ENCODE results near the gene WWOX. TPM values are rescaled to one million over a fixed set of nuclear protein-coding genes. Genes with fewer than 3 reads are reported as not detected.

The WWOX gene
- total and polyA plus RNA-seq, 2 of the 8 experiments (the other 6 are each of a cell fraction or from before 2014, with no cell fraction given): 5.4 to 16.7 TPM

GRCh38 chr16:78269256-78269655 lies 169.8 kb downstream of the WWOX start:
- H2BK20ac ChIP-seq (ENCODE audit: low read length): no peak overlapping the region
- no peak overlapping the region for H2BK15ac ChIP-seq (ENCODE audit: low read length)
- no peaks in the 10 kb centered on the region for H3K27me3 ChIP-seq (replicated peaks in 1 of 4; ENCODE audit: control insufficient read depth in 3 of 4, extremely low read depth in 1 of 4, insufficient read depth in 3 of 4, low read length in 3 of 4)
- no peak overlapping the region for H3K18ac ChIP-seq (ENCODE audit: extremely low read depth, low read length)
- WGBS, 2 experiments (ENCODE audit: extremely low coverage in 1 of 2, insufficient coverage in 1 of 2, insufficient read length in 1 of 2, insufficient replicate concordance in 2 of 2, low coverage in 1 of 2, low lambda C conversion rate in 2 of 2, missing lambda C conversion rate in 1 of 2): 88% methylated on average over 7 of the region's 7 CpGs; no CpG with 5 or more reads in 1 of the 2 experiments
- no peak overlapping the region for H4K8ac ChIP-seq (ENCODE audit: extremely low read depth, insufficient read depth, low read length)
- peaks cover 0 to 6% (median 0%) of the 10 kb centered on the region in 4 experiments; a peak in 1 of 8 replicates for H3K36me3 ChIP-seq (ENCODE audit: control insufficient read depth in 2 of 4, insufficient read depth in 4 of 4, low read length in 3 of 4)
- no peak overlapping the region for H3K23ac ChIP-seq (ENCODE audit: insufficient read length)
- peaks cover 0 to 4% of the 10 kb centered on the region in 2 experiments; a peak in 1 of 4 replicates for H3K9me3 ChIP-seq (ENCODE audit: insufficient read depth in 2 of 2, low read depth in 1 of 2, low read length in 1 of 2)
- no peak overlapping the region for H2AK5ac ChIP-seq (ENCODE audit: low read depth, low read length)
- ChIA-PET CTCF (ENCODE audit: partially characterized antibody) (interaction anchor here (0.6 to 0.9 kb wide), 4 partner anchors 13 to 146 kb away, joined by 3 to 6 read pairs (median 4); no protein-coding TSS in a partner anchor), POLR2A (ENCODE audit: partially characterized antibody) (no interaction called here)
- DNase-seq (ENCODE audit: low read depth in 1 of 2, low spot score in 2 of 2) (no peak), FAIRE-seq (no peak)
- no peak overlapping the region for H3K4me2 ChIP-seq (ENCODE audit: insufficient read depth in 1 of 2, low read depth in 2 of 2, low read length in 2 of 2)
- no peak overlapping the region for H3K4ac ChIP-seq (replicated peaks; ENCODE audit: insufficient read length, low read depth, low read length)
- H3K27ac ChIP-seq (ENCODE audit: low read depth, low read length): no peak overlapping the region
- no peak overlapping the region for H2AFZ ChIP-seq (ENCODE audit: low read length)
- no peak overlapping the region for H2BK12ac ChIP-seq (ENCODE audit: low read depth, low read length)
- no peak overlapping the region for H4K91ac ChIP-seq (replicated peaks; ENCODE audit: insufficient read length, low read length)
- no peaks in the 10 kb centered on the region for H4K20me1 ChIP-seq (replicated peaks in 1 of 2; ENCODE audit: control insufficient read depth in 1 of 2, insufficient read depth in 2 of 2, low read length in 2 of 2)
- H2BK5ac ChIP-seq (ENCODE audit: low read depth, low read length): no peak overlapping the region
- no peak overlapping the region for H3K4me3 ChIP-seq (ENCODE audit: extremely low read depth in 1 of 4, insufficient read depth in 2 of 4, low read depth in 3 of 4, low read length in 4 of 4)
- no peaks in the 10 kb centered on the region for H3K79me2 ChIP-seq (ENCODE audit: control insufficient read depth in 1 of 2, insufficient read depth in 2 of 2, low read length in 2 of 2)
- H3K9ac ChIP-seq (replicated peaks in 1 of 4; ENCODE audit: extremely low read depth in 1 of 4, low read depth in 3 of 4, low read length in 3 of 4): no peak overlapping the region
- H3K56ac ChIP-seq (replicated peaks; ENCODE audit: insufficient read length, low read depth, low read length): no peak overlapping the region
- H3K4me1 ChIP-seq (replicated peaks in 1 of 4; ENCODE audit: control insufficient read depth in 3 of 4, insufficient read depth in 4 of 4, low read length in 3 of 4): no peaks in the 10 kb centered on the region
- H4K5ac ChIP-seq (ENCODE audit: insufficient read length, low read depth, low read length): no peak overlapping the region
- H3K23me2 ChIP-seq (ENCODE audit: low read depth, low read length): no peaks in the 10 kb centered on the region
- no peak overlapping the region for H3K14ac ChIP-seq (ENCODE audit: insufficient read length)
- no peaks in the 10 kb centered on the region for H3K79me1 ChIP-seq (ENCODE audit: low read depth, low read length)
- H2BK120ac ChIP-seq (replicated peaks; ENCODE audit: low read depth, low read length): peak overlapping the region; percentile 30
- TF ChIP-seq MAFK (IDR thresholded peaks at IDR 0.05; ENCODE audit: low read depth, low read length): no peak
- TF ChIP-seq TCF12 (IDR thresholded peaks at IDR 0.05; ENCODE audit: low read depth, low read length): no peak
- TF ChIP-seq EGR1 (IDR thresholded peaks at IDR 0.05; ENCODE audit: borderline replicate concordance, low read depth, low read length): no peak
- TF ChIP-seq SAP30 (IDR thresholded peaks at IDR 0.05; ENCODE audit: insufficient read depth, insufficient replicate concordance, low read length): no peak
- TF ChIP-seq CTCF (IDR thresholded peaks at IDR 0.05; ENCODE audit: control extremely low read depth in 1 of 3, insufficient read depth in 1 of 3, low read depth in 1 of 3, low read length in 3 of 3): no peak
- TF ChIP-seq SIN3A (conservative IDR thresholded peaks at IDR 0.05 in 1 of 2, IDR thresholded peaks at IDR 0.05 in 1 of 2; ENCODE audit: low read depth in 1 of 2, low read length in 2 of 2): no peak
- TF ChIP-seq CHD2 (IDR thresholded peaks at IDR 0.05; ENCODE audit: low read length): no peak
- TF ChIP-seq PHF8 (conservative IDR thresholded peaks at IDR 0.05; ENCODE audit: low read depth, low read length): no peak
- no peak for TF ChIP-seq FOSL1 (IDR thresholded peaks at IDR 0.05; ENCODE audit: insufficient read depth, low read depth, low read length)
- TF ChIP-seq TAF7 (optimal IDR thresholded peaks at IDR 0.05; ENCODE audit: borderline replicate concordance, low read depth, low read length): no peak
- no peak for TF ChIP-seq GTF2F1 (IDR thresholded peaks at IDR 0.05; ENCODE audit: borderline replicate concordance, low read depth, low read length)

All from H1 (cell line).